Measurements from ENCODE around the gene UTRN. TPM values are rescaled to one million over a fixed set of nuclear protein-coding genes. Genes with fewer than 3 reads are reported as not detected.

Gene UTRN
- total and polyA plus RNA-seq, 8 donors, result 144 to 253 (median 198) TPM

GRCh38 chr6:144268794-144269349 lies 16.3 kb upstream of the UTRN start:
- Histone ChIP-seq H3K36me3 (no peaks in the 10 kb centered on the region), H3K27me3 (no peaks in the 10 kb centered on the region), H3K9me3 (no peaks in the 10 kb centered on the region), H3K4me3 (no peak overlapping the region), H3K27ac (no peak overlapping the region), H3K4me1 (peaks cover 8 to 17% of the 10 kb centered on the region in 2 donors)
- intact Hi-C loops (cut with DNase I), result no loop called here
- TF ChIP-seq, protein P1, sequence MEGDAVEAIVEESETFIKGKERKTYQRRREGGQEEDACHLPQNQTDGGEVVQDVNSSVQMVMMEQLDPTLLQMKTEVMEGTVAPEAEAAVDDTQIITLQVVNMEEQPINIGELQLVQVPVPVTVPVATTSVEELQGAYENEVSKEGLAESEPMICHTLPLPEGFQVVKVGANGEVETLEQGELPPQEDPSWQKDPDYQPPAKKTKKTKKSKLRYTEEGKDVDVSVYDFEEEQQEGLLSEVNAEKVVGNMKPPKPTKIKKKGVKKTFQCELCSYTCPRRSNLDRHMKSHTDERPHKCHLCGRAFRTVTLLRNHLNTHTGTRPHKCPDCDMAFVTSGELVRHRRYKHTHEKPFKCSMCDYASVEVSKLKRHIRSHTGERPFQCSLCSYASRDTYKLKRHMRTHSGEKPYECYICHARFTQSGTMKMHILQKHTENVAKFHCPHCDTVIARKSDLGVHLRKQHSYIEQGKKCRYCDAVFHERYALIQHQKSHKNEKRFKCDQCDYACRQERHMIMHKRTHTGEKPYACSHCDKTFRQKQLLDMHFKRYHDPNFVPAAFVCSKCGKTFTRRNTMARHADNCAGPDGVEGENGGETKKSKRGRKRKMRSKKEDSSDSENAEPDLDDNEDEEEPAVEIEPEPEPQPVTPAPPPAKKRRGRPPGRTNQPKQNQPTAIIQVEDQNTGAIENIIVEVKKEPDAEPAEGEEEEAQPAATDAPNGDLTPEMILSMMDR (IDR thresholded peaks at IDR 0.05), result no peak
- DNase-seq (no peak), ATAC-seq (no peak)

- Histone ChIP-seq H3K9me3 (no peaks in the 10 kb centered on the region), H3K27me3 (no peaks in the 10 kb centered on the region), H3K4me1 (no peaks in the 10 kb centered on the region), H3K27ac (no peak overlapping the region), H3K36me3 (no peaks in the 10 kb centered on the region), H3K4me3 (no peak overlapping the region)
- DNase-seq (no peak), ATAC-seq (no peak)
- intact Hi-C loops (cut with DNase I), result no loop called here
- TF ChIP-seq, protein P1 (IDR thresholded peaks at IDR 0.05), result no peak
Observed at GRCh38 chr6:144277174-144277573, 8.0 kb upstream of the UTRN start.

DNA sequence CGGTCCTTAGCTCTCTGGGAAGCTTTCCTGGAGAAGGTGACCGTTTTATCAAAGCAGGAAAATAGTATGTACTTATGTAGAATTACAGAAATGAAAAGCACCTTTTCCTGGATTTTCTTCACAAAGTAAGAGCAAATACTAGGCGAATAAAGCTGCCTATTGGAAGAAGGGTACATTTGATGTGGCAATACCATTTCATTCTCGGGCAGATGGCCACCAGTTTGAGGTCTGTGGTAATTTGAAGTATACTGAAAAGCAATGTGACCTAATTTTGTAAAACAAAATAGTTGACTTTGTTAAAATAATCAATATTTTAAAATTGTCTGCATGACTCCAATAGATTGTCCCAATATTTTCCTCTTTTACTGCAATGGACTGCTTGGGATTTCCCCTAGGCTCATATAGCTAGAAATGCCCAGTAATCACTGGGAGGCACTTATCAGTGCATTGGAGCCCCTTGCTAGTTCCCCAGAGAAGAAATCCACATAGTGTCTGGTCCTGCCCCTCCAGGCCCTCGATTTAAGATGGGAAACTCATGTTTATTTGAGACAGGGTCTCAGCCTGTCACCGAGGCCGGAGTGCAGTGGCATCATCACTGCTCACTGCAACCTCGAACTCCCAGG lies 7.4 kb upstream of the UTRN start:
- H3K27ac ChIP-seq, result no peak overlapping the region
- ATAC-seq, result no peak
- H3K9me3 ChIP-seq, result no peaks in the 10 kb centered on the region
- H3K4me1 ChIP-seq, result no peaks in the 10 kb centered on the region
- TF ChIP-seq, protein P1 (IDR thresholded peaks at IDR 0.05), result no peak
- no peaks in the 10 kb centered on the region for H3K27me3 ChIP-seq
- intact Hi-C loops (cut with DNase I), result no loop called here
- H3K4me3 ChIP-seq, result no peak overlapping the region
- no peaks in the 10 kb centered on the region for H3K36me3 ChIP-seq
- no peak for DNase-seq

GRCh38 chr6:144278659-144279314 lies 6.3 kb upstream of the UTRN start:
- no peak for ATAC-seq
- H3K36me3 ChIP-seq, result no peaks in the 10 kb centered on the region
- H3K9me3 ChIP-seq, result no peaks in the 10 kb centered on the region
- intact Hi-C loops (cut with DNase I), result no loop called here
- H3K4me3 ChIP-seq, result no peak overlapping the region
- TF ChIP-seq, protein P1 (IDR thresholded peaks at IDR 0.05), result no peak
- DNase-seq, result no peak
- no peaks in the 10 kb centered on the region for H3K27me3 ChIP-seq
- H3K4me1 ChIP-seq, result peaks cover 0 to 7% of the 10 kb centered on the region in 2 donors
- no peak overlapping the region for H3K27ac ChIP-seq

GRCh38 chr6:144279484-144280150 lies 5.5 kb upstream of the UTRN start:
- DNase-seq (no peak), ATAC-seq (no peak)
- Histone ChIP-seq H3K4me3 (no peak overlapping the region), H3K4me1 (peaks cover 0 to 12% of the 10 kb centered on the region in 2 donors), H3K27me3 (no peaks in the 10 kb centered on the region), H3K36me3 (no peaks in the 10 kb centered on the region), H3K9me3 (no peaks in the 10 kb centered on the region), H3K27ac (no peak overlapping the region)
- intact Hi-C loops (cut with DNase I), result no loop called here
- TF ChIP-seq, protein P1 (IDR thresholded peaks at IDR 0.05), result no peak

Data from left lung (tissue), 10 donors.